ENCODE results near the gene CCDC149. TPM values are rescaled to one million over a fixed set of nuclear protein-coding genes. Genes with fewer than 3 reads are reported as not detected.

CCDC149 gene
- total and polyA plus RNA-seq, 2 of the 8 experiments (the other 6 are each of a cell fraction or from before 2014, with no cell fraction given) = 2.2 to 5.6 TPM

DNA sequence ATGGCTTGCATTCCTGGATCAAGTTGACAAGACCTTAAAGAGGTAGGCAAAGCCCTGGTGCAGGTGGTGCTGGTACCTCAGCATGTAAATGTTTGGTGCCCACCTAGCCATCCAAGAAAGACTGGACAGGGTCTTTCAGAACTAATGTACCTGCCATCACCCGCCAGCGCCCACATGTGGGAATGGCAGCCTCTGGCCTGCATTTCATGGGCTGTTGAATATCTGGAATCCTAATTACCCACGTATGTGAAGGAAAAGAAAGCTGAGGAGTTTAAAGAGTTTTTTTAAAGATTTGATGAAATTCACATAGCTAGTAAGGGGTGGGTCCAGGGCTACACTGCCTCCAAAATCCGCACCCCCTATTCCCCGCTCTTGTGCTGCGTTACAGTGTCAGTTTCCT is 8.6 kb upstream of the CCDC149 start:
- no peak overlapping the region for H3K56ac ChIP-seq (replicated peaks; ENCODE audit: insufficient read length, low read depth, low read length)
- H3K23me2 ChIP-seq (ENCODE audit: low read depth, low read length) = no peaks in the 10 kb centered on the region
- H2BK20ac ChIP-seq (ENCODE audit: low read length) = no peak overlapping the region
- WGBS, 2 experiments (ENCODE audit: extremely low coverage in 1 of 2, insufficient coverage in 1 of 2, insufficient read length in 1 of 2, insufficient replicate concordance in 2 of 2, low coverage in 1 of 2, low lambda C conversion rate in 2 of 2, missing lambda C conversion rate in 1 of 2) = 89% methylated on average over 6 of the region's 6 CpGs; no CpG with 5 or more reads in 1 of the 2 experiments
- DNase-seq (ENCODE audit: low read depth in 1 of 2, low spot score in 2 of 2) = no peak
- no peak overlapping the region for H4K5ac ChIP-seq (ENCODE audit: insufficient read length, low read depth, low read length)
- H3K4ac ChIP-seq (replicated peaks; ENCODE audit: insufficient read length, low read depth, low read length) = no peak overlapping the region
- H4K8ac ChIP-seq (ENCODE audit: extremely low read depth, insufficient read depth, low read length) = no peak overlapping the region
- peaks cover 0 to 6% of the 10 kb centered on the region in 2 experiments; a peak in 2 of 4 replicates for H3K9me3 ChIP-seq (ENCODE audit: insufficient read depth in 2 of 2, low read depth in 1 of 2, low read length in 1 of 2)
- H3K79me2 ChIP-seq (ENCODE audit: control insufficient read depth in 1 of 2, insufficient read depth in 2 of 2, low read length in 2 of 2) = no peaks in the 10 kb centered on the region
- FAIRE-seq = no peak
- H3K4me1 ChIP-seq (replicated peaks in 1 of 4; ENCODE audit: control insufficient read depth in 3 of 4, insufficient read depth in 4 of 4, low read length in 3 of 4) = peaks cover 0 to 10% (median 4%) of the 10 kb centered on the region in 4 experiments; a peak in 6 of 7 replicates
- peaks cover 0 to 2% (median 0%) of the 10 kb centered on the region in 4 experiments; a peak in 1 of 8 replicates for H3K36me3 ChIP-seq (ENCODE audit: control insufficient read depth in 2 of 4, insufficient read depth in 4 of 4, low read length in 3 of 4)
- H3K4me3 ChIP-seq (ENCODE audit: extremely low read depth in 1 of 4, insufficient read depth in 2 of 4, low read depth in 3 of 4, low read length in 4 of 4) = no peak overlapping the region
- H3K4me2 ChIP-seq (ENCODE audit: insufficient read depth in 1 of 2, low read depth in 2 of 2, low read length in 2 of 2) = no peak overlapping the region
- no peaks in the 10 kb centered on the region for H3K79me1 ChIP-seq (ENCODE audit: low read depth, low read length)
- no peaks in the 10 kb centered on the region for H3K27me3 ChIP-seq (replicated peaks in 1 of 4; ENCODE audit: control insufficient read depth in 3 of 4, extremely low read depth in 1 of 4, insufficient read depth in 3 of 4, low read length in 3 of 4)
- POLR2A ChIA-PET (ENCODE audit: partially characterized antibody) = no interaction called here
- H2BK12ac ChIP-seq (ENCODE audit: low read depth, low read length) = no peak overlapping the region
- H2AK5ac ChIP-seq (ENCODE audit: low read depth, low read length) = no peak overlapping the region
- no peak overlapping the region for H3K14ac ChIP-seq (ENCODE audit: insufficient read length)
- H2BK120ac ChIP-seq (replicated peaks; ENCODE audit: low read depth, low read length) = no peak overlapping the region
- no peak overlapping the region for H2BK15ac ChIP-seq (ENCODE audit: low read length)
- no peak overlapping the region for H3K18ac ChIP-seq (ENCODE audit: extremely low read depth, low read length)
- TF ChIP-seq SP4 (IDR thresholded peaks at IDR 0.05; ENCODE audit: low read length) = no peak
- TF ChIP-seq CTBP2 (IDR thresholded peaks at IDR 0.05; ENCODE audit: borderline replicate concordance, insufficient read depth, insufficient read length, low read length) = no peak
- no peak for TF ChIP-seq SP2 (IDR thresholded peaks at IDR 0.05; ENCODE audit: low read length)
- no peak for TF ChIP-seq TCF12 (IDR thresholded peaks at IDR 0.05; ENCODE audit: low read depth, low read length)
- TF ChIP-seq JUN (IDR thresholded peaks at IDR 0.05; ENCODE audit: low read depth, low read length) = no peak
- no peak for TF ChIP-seq JUND (IDR thresholded peaks at IDR 0.05; ENCODE audit: low read length)
- H3K9ac ChIP-seq (replicated peaks in 1 of 4; ENCODE audit: extremely low read depth in 1 of 4, low read depth in 3 of 4, low read length in 3 of 4) = no peak overlapping the region
- no peak overlapping the region for H2AFZ ChIP-seq (ENCODE audit: low read length)
- H3K23ac ChIP-seq (ENCODE audit: insufficient read length) = no peak overlapping the region
- H4K20me1 ChIP-seq (replicated peaks in 1 of 2; ENCODE audit: control insufficient read depth in 1 of 2, insufficient read depth in 2 of 2, low read length in 2 of 2) = no peaks in the 10 kb centered on the region
- no peak overlapping the region for H4K91ac ChIP-seq (replicated peaks; ENCODE audit: insufficient read length, low read length)
- no peak overlapping the region for H3K27ac ChIP-seq (ENCODE audit: low read depth, low read length)
- CTCF ChIA-PET (ENCODE audit: partially characterized antibody) = interaction anchor here (1.0 kb wide), 1 partner anchor 56 kb away, joined by 3 read pairs; no protein-coding TSS in a partner anchor
- no peak overlapping the region for H2BK5ac ChIP-seq (ENCODE audit: low read depth, low read length)
